CD4-positive, CD25-positive, alpha-beta regulatory T cell (primary cell): Measurements from ENCODE around the gene SUCLG2. TPM values are rescaled to one million over a fixed set of nuclear protein-coding genes. Genes with fewer than 3 reads are reported as not detected.

Experiments used
- ATAC-seq, 2 donors: fragments of 150-1000 bp; cut with Tn5 transposase; one replicate each; pipeline ENCODE4 v1.10.0; 2021; ENCODE audit warnings: low read depth in 2 of 2, moderate number of reproducible peaks in 2 of 2, moderate library complexity in 1 of 2
- DNase-seq, 3 donors: peaks; one replicate each; pipeline versions ENCODE4 v3.0.0 to v3.0.0-alpha.2; 2012 to 2022; ENCODE audit warnings: mixed read lengths in 1 of 3
- H3K27ac ChIP-seq: one replicate; pipeline ENCODE4 v1.7.0; 2013; ENCODE audit warnings: mild to moderate bottlenecking, low read length; ENCODE audit not compliant: insufficient read depth, poor library complexity, severe bottlenecking
- H3K27me3 ChIP-seq: one replicate; pipeline ENCODE4 v1.7.0; 2013; ENCODE audit warnings: low read length; ENCODE audit not compliant: control insufficient read depth, insufficient read depth
- H3K36me3 ChIP-seq: one replicate; pipeline ENCODE4 v1.7.0; 2013; ENCODE audit warnings: mild to moderate bottlenecking, low read length, moderate library complexity; ENCODE audit not compliant: control insufficient read depth, insufficient read depth
- H3K4me1 ChIP-seq: 2 replicates; pipeline ENCODE4 v1.7.0; 2013; ENCODE audit warnings: mild to moderate bottlenecking, low read length; ENCODE audit not compliant: insufficient read depth, control insufficient read depth, poor library complexity, severe bottlenecking
- H3K4me3 ChIP-seq: one replicate; pipeline ENCODE4 v1.7.0; 2013; ENCODE audit warnings: low read depth, mild to moderate bottlenecking, low read length, moderate library complexity
- H3K9me3 ChIP-seq, 2 experiments: 1 replicate in 1 of 2; 2 replicates in 1 of 2; pipeline ENCODE4 v1.7.0; 2013; ENCODE audit warnings: low read length in 2 of 2, mild to moderate bottlenecking in 1 of 2, moderate library complexity in 1 of 2; ENCODE audit not compliant: control insufficient read depth in 2 of 2
- H3K27ac Mint-ChIP-seq, 3 donors: one replicate each; pipeline ENCODE4 v1.8.0; 2020 to 2022; ENCODE audit warnings: mild to moderate bottlenecking in 3 of 3, mixed read lengths in 3 of 3, moderate library complexity in 2 of 3
- H3K27me3 Mint-ChIP-seq: one replicate; pipeline ENCODE4 v1.8.0; 2022; ENCODE audit warnings: mild to moderate bottlenecking, mixed read lengths
- H3K36me3 Mint-ChIP-seq: one replicate; pipeline ENCODE4 v1.8.0; 2020; ENCODE audit warnings: mixed read lengths
- H3K4me1 Mint-ChIP-seq, 4 donors: one replicate each; pipeline ENCODE4 v1.8.0; 2020 to 2022; ENCODE audit warnings: mixed read lengths in 4 of 4, mild to moderate bottlenecking in 1 of 4
- H3K4me3 Mint-ChIP-seq, 4 donors: one replicate each; pipeline ENCODE4 v1.8.0; 2020 to 2022; ENCODE audit warnings: mild to moderate bottlenecking in 4 of 4, mixed read lengths in 4 of 4, moderate library complexity in 3 of 4
- H3K9me3 Mint-ChIP-seq, 7 donors: one replicate each; pipeline ENCODE4 v1.8.0; 2020 to 2022; ENCODE audit warnings: mixed read lengths in 7 of 7, mild to moderate bottlenecking in 3 of 7, moderate library complexity in 2 of 7
- polyA plus RNA-seq, 4 donors: library from polyadenylated mRNA; unstranded; fragments of 300-500 nt; fragmentation: Illumina TruSeq; gene quantifications; one replicate each; pipeline ENCODE4 v1.2.3, GENCODE V29; 2021
- total RNA-seq: library from RNA; stranded (reverse); gene quantifications from one replicate; pipeline ENCODE4 v1.2.3, GENCODE V29; 2022

Gene SUCLG2
- total and polyA plus RNA-seq, 5 donors from 2014 or later, result 53.6 to 75.0 (median 67.6) TPM

DNA sequence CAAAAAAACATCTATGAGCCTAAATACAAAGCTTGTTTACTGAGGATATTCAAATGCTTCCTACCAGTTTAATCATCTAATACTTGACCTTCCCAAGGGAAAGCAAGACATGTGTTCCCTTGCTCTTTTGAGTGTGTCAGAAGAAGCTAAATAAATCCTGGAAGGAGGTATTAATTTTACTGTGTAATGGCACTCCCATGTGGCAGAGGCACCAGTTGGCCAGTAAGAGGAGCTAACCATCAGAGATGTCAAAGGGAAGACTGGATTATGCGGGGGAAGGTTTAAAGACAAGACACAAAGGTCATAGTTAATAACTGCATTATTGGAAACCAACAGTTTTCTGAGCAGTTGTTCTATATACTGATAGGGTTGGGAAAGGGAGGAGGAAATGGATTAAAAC lies 125.1 kb downstream of the SUCLG2 start:
- Histone ChIP-seq H3K27me3 (no peaks in the 10 kb centered on the region), H3K9me3 (no peaks in the 10 kb centered on the region), H3K4me1 (no peaks in the 10 kb centered on the region), H3K36me3 (peaks cover 34% of the 10 kb centered on the region), H3K27ac (no peak overlapping the region), H3K4me3 (no peak overlapping the region)
- Mint-ChIP-seq H3K9me3 (peaks cover 0 to 3% (median 0%) of the 10 kb centered on the region in 7 donors), H3K36me3 (peaks cover 54% of the 10 kb centered on the region), H3K4me3 (no peak overlapping the region), H3K27ac (peak overlapping the region in 2 of 3 donors; percentile 12 to 61), H3K4me1 (peaks cover 27 to 38% (median 33%) of the 10 kb centered on the region in 4 donors), H3K27me3 (no peaks in the 10 kb centered on the region)
- DNase-seq (no peak), ATAC-seq (no peak)

GRCh38 chr3:67526246-67526645 lies 128.2 kb downstream of the SUCLG2 start:
- H3K4me1 Mint-ChIP-seq, result peaks cover 10 to 24% (median 22%) of the 10 kb centered on the region in 4 donors
- H3K27ac ChIP-seq, result no peak overlapping the region
- no peaks in the 10 kb centered on the region for H3K27me3 ChIP-seq
- H3K9me3 ChIP-seq, result no peaks in the 10 kb centered on the region
- H3K36me3 ChIP-seq, result peaks cover 39% of the 10 kb centered on the region
- H3K4me1 ChIP-seq, result no peaks in the 10 kb centered on the region
- no peak overlapping the region for H3K4me3 ChIP-seq
- no peak overlapping the region for H3K4me3 Mint-ChIP-seq
- no peak for ATAC-seq
- peaks cover 56% of the 10 kb centered on the region for H3K36me3 Mint-ChIP-seq
- H3K27ac Mint-ChIP-seq, result no peak overlapping the region
- no peak for DNase-seq
- H3K9me3 Mint-ChIP-seq, result peaks cover 0 to 3% (median 0%) of the 10 kb centered on the region in 7 donors
- no peaks in the 10 kb centered on the region for H3K27me3 Mint-ChIP-seq

DNA sequence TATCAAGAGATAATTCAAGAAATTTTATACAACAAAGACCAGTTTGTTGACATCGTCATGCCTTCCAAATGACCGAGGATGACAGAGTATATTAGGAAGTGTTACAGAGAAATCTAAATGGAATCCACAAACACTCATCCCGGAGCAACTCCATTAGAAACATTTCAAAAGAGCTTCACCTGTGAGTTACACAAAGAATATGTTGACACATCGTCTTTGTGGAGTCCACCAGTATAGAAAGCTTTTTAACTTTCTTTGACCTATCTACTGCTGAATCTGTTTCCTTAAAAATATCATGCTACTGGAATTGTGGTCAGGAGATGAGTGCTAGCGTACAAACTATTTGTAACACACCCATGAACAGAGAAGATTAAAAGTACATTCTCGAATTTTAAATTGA lies 130.4 kb downstream of the SUCLG2 start:
- ATAC-seq (no peak), DNase-seq (no peak)
- Histone ChIP-seq H3K4me1 (no peaks in the 10 kb centered on the region), H3K4me3 (no peak overlapping the region), H3K27ac (no peak overlapping the region), H3K27me3 (no peaks in the 10 kb centered on the region), H3K36me3 (peaks cover 54% of the 10 kb centered on the region), H3K9me3 (no peaks in the 10 kb centered on the region)
- Mint-ChIP-seq H3K4me1 (peaks cover 0 to 10% (median 7%) of the 10 kb centered on the region in 4 donors), H3K27me3 (no peaks in the 10 kb centered on the region), H3K27ac (no peak overlapping the region), H3K36me3 (peaks cover 55% of the 10 kb centered on the region), H3K9me3 (peaks cover 0 to 3% (median 0%) of the 10 kb centered on the region in 7 donors), H3K4me3 (no peak overlapping the region)

GRCh38 chr3:67522081-67522480 lies 132.3 kb downstream of the SUCLG2 start:
- Mint-ChIP-seq H3K4me1 (peaks cover 0 to 6% (median 2%) of the 10 kb centered on the region in 4 donors), H3K9me3 (no peaks in the 10 kb centered on the region), H3K27ac (no peak overlapping the region), H3K27me3 (no peaks in the 10 kb centered on the region), H3K4me3 (no peak overlapping the region), H3K36me3 (peaks cover 45% of the 10 kb centered on the region)
- H3K4me3 ChIP-seq, result no peak overlapping the region
- no peak for DNase-seq
- ATAC-seq, result no peak
- H3K4me1 ChIP-seq, result no peaks in the 10 kb centered on the region
- H3K27me3 ChIP-seq, result no peaks in the 10 kb centered on the region
- H3K27ac ChIP-seq, result no peak overlapping the region
- peaks cover 55% of the 10 kb centered on the region for H3K36me3 ChIP-seq
- no peaks in the 10 kb centered on the region for H3K9me3 ChIP-seq

- no peaks in the 10 kb centered on the region for H3K9me3 ChIP-seq
- ATAC-seq, result no peak
- Mint-ChIP-seq H3K36me3 (peaks cover 37% of the 10 kb centered on the region), H3K27me3 (no peaks in the 10 kb centered on the region), H3K4me3 (no peak overlapping the region), H3K9me3 (no peaks in the 10 kb centered on the region), H3K4me1 (peaks cover 0 to 4% (median under 1%) of the 10 kb centered on the region in 4 donors), H3K27ac (no peak overlapping the region)
- H3K4me3 ChIP-seq, result no peak overlapping the region
- H3K27me3 ChIP-seq, result no peaks in the 10 kb centered on the region
- no peak for DNase-seq
- H3K4me1 ChIP-seq, result no peaks in the 10 kb centered on the region
- peaks cover 53% of the 10 kb centered on the region for H3K36me3 ChIP-seq
- no peak overlapping the region for H3K27ac ChIP-seq
Measured at GRCh38 chr3:67521053-67521646, 133.3 kb downstream of the SUCLG2 start.

DNA sequence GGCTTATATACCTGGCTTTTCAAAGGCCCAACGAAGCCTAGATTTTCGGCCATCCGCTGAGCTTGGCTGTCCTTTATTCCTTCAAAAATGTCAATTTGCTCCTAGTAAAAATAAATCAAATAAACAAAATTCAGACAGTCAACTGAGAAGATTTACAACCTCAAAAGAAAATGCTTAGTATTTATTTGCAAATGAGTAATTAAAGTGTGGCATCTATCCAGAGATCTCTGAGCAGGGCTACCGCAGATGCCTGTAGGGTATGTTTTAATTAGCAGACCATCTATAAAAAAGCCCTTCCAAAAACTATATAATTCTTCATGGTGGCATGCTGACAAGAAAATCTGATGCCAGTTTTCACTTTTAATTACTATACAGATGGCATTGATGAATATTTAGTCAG lies 136.2 kb downstream of the SUCLG2 start:
- no peaks in the 10 kb centered on the region for H3K27me3 ChIP-seq
- H3K4me1 Mint-ChIP-seq, result peaks cover 0 to 10% (median 0%) of the 10 kb centered on the region in 4 donors
- no peak for ATAC-seq
- H3K9me3 Mint-ChIP-seq, result no peaks in the 10 kb centered on the region
- H3K4me3 Mint-ChIP-seq, result no peak overlapping the region
- H3K36me3 ChIP-seq, result peaks cover 63% of the 10 kb centered on the region
- no peaks in the 10 kb centered on the region for H3K27me3 Mint-ChIP-seq
- peaks cover 38% of the 10 kb centered on the region for H3K36me3 Mint-ChIP-seq
- no peaks in the 10 kb centered on the region for H3K4me1 ChIP-seq
- no peak overlapping the region for H3K27ac ChIP-seq
- H3K27ac Mint-ChIP-seq, result no peak overlapping the region
- DNase-seq, result no peak
- H3K4me3 ChIP-seq, result no peak overlapping the region
- no peaks in the 10 kb centered on the region for H3K9me3 ChIP-seq

- ATAC-seq (no peak), DNase-seq (no peak)
- H3K36me3 Mint-ChIP-seq, result peaks cover 41% of the 10 kb centered on the region
- H3K9me3 ChIP-seq, result no peaks in the 10 kb centered on the region
- no peaks in the 10 kb centered on the region for H3K9me3 Mint-ChIP-seq
- no peak overlapping the region for H3K27ac Mint-ChIP-seq
- H3K27me3 Mint-ChIP-seq, result no peaks in the 10 kb centered on the region
- H3K27ac ChIP-seq, result no peak overlapping the region
- H3K4me3 ChIP-seq, result no peak overlapping the region
- no peaks in the 10 kb centered on the region for H3K27me3 ChIP-seq
- H3K36me3 ChIP-seq, result peaks cover 60% of the 10 kb centered on the region
- no peaks in the 10 kb centered on the region for H3K4me1 ChIP-seq
- no peak overlapping the region for H3K4me3 Mint-ChIP-seq
- H3K4me1 Mint-ChIP-seq, result peaks cover 0 to 10% (median 0%) of the 10 kb centered on the region in 4 donors
Measured at GRCh38 chr3:67517781-67518180, 136.6 kb downstream of the SUCLG2 start.

DNA sequence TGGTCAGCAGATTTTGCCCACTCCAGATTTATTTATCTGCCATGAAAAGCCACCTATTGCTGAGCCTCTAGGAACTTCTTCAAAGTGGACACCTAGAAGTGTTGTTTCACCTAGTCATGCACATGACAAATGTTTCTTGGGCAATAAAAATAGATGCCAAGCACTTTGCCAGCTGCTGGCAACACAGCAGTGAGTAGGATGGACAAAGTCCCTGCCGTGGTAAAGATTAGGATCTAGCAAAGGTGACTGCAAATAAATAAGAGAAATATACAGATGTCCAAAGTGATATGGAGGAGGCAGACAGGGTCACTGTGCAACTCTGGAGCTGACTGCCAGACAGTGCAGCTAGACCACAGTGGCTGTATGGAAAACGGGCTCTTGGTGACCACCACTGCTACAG lies 137.9 kb downstream of the SUCLG2 start:
- no peaks in the 10 kb centered on the region for H3K27me3 ChIP-seq
- no peaks in the 10 kb centered on the region for H3K27me3 Mint-ChIP-seq
- no peak overlapping the region for H3K4me3 ChIP-seq
- H3K4me1 ChIP-seq, result no peaks in the 10 kb centered on the region
- H3K9me3 Mint-ChIP-seq, result no peaks in the 10 kb centered on the region
- H3K4me1 Mint-ChIP-seq, result peaks cover 0 to 10% (median 0%) of the 10 kb centered on the region in 4 donors
- peaks cover 63% of the 10 kb centered on the region for H3K36me3 ChIP-seq
- H3K4me3 Mint-ChIP-seq, result no peak overlapping the region
- ATAC-seq, result no peak
- H3K27ac Mint-ChIP-seq, result peak overlapping the region in 1 of 3 donors; percentile 26
- H3K36me3 Mint-ChIP-seq, result peaks cover 44% of the 10 kb centered on the region
- no peaks in the 10 kb centered on the region for H3K9me3 ChIP-seq
- H3K27ac ChIP-seq, result no peak overlapping the region
- DNase-seq, result no peak
